K562 (cell line): Measurements from ENCODE around the gene WEE1. TPM values are rescaled to one million over a fixed set of nuclear protein-coding genes. Genes with fewer than 3 reads are reported as not detected.
A peak's percentile ranks its signal among the peaks of the same experiment; 100 is the strongest.

Source experiments
- ATF4 ChIP-seq: fragments of 450-650 bp; formaldehyde crosslinking; IDR thresholded peaks from 2 replicates; pipeline ENCODE4 v1.4.0; 2022; ENCODE audit warnings: mild to moderate bottlenecking, moderate library complexity
- BRD9 ChIP-seq: fragments of 450-650 bp; IDR thresholded peaks from 2 replicates; pipeline ENCODE4 v1.6.1; 2018; ENCODE audit warnings: low read depth; ENCODE audit not compliant: partially characterized antibody
- E2F6 ChIP-seq, 2 experiments: IDR thresholded peaks; 2 replicates each; pipeline ENCODE4 v1.6.1; 2011; ENCODE audit warnings: borderline replicate concordance in 1 of 2, control low read depth in 1 of 2, low read depth in 1 of 2, low read length in 1 of 2, mild to moderate bottlenecking in 1 of 2, mixed read lengths in 1 of 2, moderate library complexity in 1 of 2; ENCODE audit not compliant: insufficient read depth in 1 of 2, insufficient read length in 1 of 2, poor library complexity in 1 of 2, severe bottlenecking in 1 of 2; ENCODE audit errors: extremely low read depth in 1 of 2
- HNRNPH1 ChIP-seq: fragments of 200-400 bp; formaldehyde crosslinking; optimal IDR thresholded peaks from 2 replicates; pipeline ENCODE3; 2017; ENCODE audit warnings: low read depth, mild to moderate bottlenecking, low read length, moderate library complexity
- PPARD ChIP-seq: fragments of 250-450 bp; sonication (Bioruptor Pico); IDR thresholded peaks from 2 replicates; pipeline ENCODE4 v1.8.0; 2022; ENCODE audit warnings: inconsistent platforms, mild to moderate bottlenecking, moderate library complexity
- SMARCA5 ChIP-seq: fragments of 450-650 bp; IDR thresholded peaks from 2 replicates; pipeline ENCODE4 v1.6.1; 2016
- ZBTB1 ChIP-seq: sonication (generic); formaldehyde crosslinking; IDR thresholded peaks from 2 replicates; pipeline ENCODE4 v1.8.1; 2023; ENCODE audit warnings: missing genetic modification reagents, low read depth, mild to moderate bottlenecking, borderline replicate concordance
- ZKSCAN8 ChIP-seq: fragments of 200-800 bp; sonication (Bioruptor generic); IDR thresholded peaks from 2 replicates; pipeline ENCODE4 v1.6.1; 2016; ENCODE audit warnings: missing genetic modification characterization, missing compliant biosample characterization
- ZNF175 ChIP-seq: fragments of 200-800 bp; sonication (Bioruptor generic); IDR thresholded peaks from 2 replicates; pipeline ENCODE4 v1.6.1; 2016; ENCODE audit warnings: low read depth, mild to moderate bottlenecking, missing genetic modification characterization, missing compliant biosample characterization
- polyA plus RNA-seq, 8 experiments: library from polyadenylated mRNA; depleted of rRNA in 4 of 8; stranded (reverse) in 5 of 8; unstranded in 3 of 8; fragments of >200 nt; fragmentation: Nextera tagmentation in 2 of 8; fragmentation: Illumina TruSeq in 1 of 8; extraction: Ambion mirVana in 2 of 8; extraction: Trizol in 1 of 8; gene quantifications; 2 replicates each; pipeline versions ENCODE4 v1.2.1 to v1.2.3, GENCODE V29; 2011 to 2014; ENCODE audit warnings: inconsistent platforms in 1 of 8, missing spikeins in 1 of 8
- total RNA-seq, 7 experiments: library from RNA; depleted of rRNA in 6 of 7; stranded (reverse); fragments of >200 nt in 6 of 7; fragmentation: Illumina TruSeq in 2 of 7; extraction: Trizol in 2 of 7; gene quantifications; 2 replicates each; pipeline versions ENCODE4 v1.2.1 to v1.2.3, GENCODE V29; 2011 to 2021; ENCODE audit warnings: low replicate concordance in 1 of 7
- TF ChIP-seq, protein P1 (sequence below): sonication (generic); formaldehyde crosslinking; IDR thresholded peaks from 2 replicates; pipeline ENCODE4 v1.8.1; 2023; ENCODE audit warnings: missing genetic modification reagents, mild to moderate bottlenecking, borderline replicate concordance
- TF ChIP-seq, protein P2 (sequence below): fragments of 450-650 bp; IDR thresholded peaks from 2 replicates; pipeline ENCODE4 v1.6.1; 2017; ENCODE audit warnings: antibody characterized with exemption, mild to moderate bottlenecking
- TF ChIP-seq, protein P3 (sequence below): sonication (generic); formaldehyde crosslinking; IDR thresholded peaks from 2 replicates; pipeline ENCODE4 v1.8.0; 2022; ENCODE audit warnings: missing genetic modification reagents, mild to moderate bottlenecking, borderline replicate concordance

Gene WEE1
- total and polyA plus RNA-seq, 9 of the 15 experiments (the other 6 are each of a cell fraction or from before 2014, with no cell fraction given), result 21.9 to 99.0 (median 67.4) TPM

DNA sequence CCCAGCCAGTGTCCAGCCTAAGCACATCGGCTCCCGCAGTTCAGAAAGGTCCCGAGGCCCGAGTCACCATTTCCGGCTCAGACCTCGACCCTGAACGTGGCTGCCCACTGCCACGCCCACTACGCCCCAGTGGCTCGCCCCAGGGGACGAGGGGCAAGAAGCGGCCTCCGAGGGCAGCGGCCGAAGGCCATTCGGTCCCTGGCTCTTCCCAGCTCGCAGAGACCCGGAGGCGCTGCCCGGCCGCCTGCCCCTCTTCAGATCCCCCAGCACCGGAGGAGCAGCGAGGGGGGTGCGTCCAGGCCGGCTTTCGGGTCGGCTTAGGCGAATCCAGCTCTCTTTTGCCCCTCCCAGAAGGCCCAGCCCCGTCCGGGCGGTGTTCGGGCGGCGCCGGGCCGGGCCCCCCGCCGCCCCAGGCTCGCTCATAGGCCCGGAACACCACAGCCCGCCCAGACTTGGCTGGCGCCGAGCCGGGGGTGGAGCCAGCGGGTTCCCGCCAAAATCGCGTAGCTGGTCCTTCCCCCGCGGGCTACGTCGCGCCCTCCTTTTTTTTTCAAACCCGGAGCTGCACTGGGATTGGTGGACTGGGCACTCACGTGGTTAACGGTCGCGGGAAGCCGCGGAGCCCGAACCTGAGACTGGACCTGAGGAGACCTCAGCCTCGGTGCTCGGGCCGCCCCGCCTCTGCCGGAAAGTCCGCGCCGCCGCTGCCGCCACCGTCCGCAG lies at the start of gene WEE1 (continued):
- TF ChIP-seq, protein P1, sequence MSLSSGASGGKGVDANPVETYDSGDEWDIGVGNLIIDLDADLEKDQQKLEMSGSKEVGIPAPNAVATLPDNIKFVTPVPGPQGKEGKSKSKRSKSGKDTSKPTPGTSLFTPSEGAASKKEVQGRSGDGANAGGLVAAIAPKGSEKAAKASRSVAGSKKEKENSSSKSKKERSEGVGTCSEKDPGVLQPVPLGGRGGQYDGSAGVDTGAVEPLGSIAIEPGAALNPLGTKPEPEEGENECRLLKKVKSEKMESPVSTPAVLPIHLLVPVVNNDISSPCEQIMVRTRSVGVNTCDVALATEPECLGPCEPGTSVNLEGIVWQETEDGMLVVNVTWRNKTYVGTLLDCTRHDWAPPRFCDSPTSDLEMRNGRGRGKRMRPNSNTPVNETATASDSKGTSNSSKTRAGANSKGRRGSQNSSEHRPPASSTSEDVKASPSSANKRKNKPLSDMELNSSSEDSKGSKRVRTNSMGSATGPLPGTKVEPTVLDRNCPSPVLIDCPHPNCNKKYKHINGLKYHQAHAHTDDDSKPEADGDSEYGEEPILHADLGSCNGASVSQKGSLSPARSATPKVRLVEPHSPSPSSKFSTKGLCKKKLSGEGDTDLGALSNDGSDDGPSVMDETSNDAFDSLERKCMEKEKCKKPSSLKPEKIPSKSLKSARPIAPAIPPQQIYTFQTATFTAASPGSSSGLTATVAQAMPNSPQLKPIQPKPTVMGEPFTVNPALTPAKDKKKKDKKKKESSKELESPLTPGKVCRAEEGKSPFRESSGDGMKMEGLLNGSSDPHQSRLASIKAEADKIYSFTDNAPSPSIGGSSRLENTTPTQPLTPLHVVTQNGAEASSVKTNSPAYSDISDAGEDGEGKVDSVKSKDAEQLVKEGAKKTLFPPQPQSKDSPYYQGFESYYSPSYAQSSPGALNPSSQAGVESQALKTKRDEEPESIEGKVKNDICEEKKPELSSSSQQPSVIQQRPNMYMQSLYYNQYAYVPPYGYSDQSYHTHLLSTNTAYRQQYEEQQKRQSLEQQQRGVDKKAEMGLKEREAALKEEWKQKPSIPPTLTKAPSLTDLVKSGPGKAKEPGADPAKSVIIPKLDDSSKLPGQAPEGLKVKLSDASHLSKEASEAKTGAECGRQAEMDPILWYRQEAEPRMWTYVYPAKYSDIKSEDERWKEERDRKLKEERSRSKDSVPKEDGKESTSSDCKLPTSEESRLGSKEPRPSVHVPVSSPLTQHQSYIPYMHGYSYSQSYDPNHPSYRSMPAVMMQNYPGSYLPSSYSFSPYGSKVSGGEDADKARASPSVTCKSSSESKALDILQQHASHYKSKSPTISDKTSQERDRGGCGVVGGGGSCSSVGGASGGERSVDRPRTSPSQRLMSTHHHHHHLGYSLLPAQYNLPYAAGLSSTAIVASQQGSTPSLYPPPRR, result 0 out of 2 replicates have a peak, but pooled peaks have one; percentile 31
- no peak for TF ChIP-seq ZKSCAN8 (CRISPR knock-in tag)
- TF ChIP-seq SMARCA5, result no peak
- peak; percentile 76 to 85 for TF ChIP-seq E2F6 (IDR thresholded peaks at IDR 0.05; ENCODE audit: borderline replicate concordance in 1 of 2, extremely low read depth in 1 of 2, insufficient read depth in 1 of 2, insufficient read length in 1 of 2, low read depth in 1 of 2, low read length in 1 of 2, poor library complexity in 1 of 2, severe bottlenecking in 1 of 2)
- peak; percentile 38 for TF ChIP-seq BRD9
- TF ChIP-seq HNRNPH1, result no peak
- TF ChIP-seq, protein P2, sequence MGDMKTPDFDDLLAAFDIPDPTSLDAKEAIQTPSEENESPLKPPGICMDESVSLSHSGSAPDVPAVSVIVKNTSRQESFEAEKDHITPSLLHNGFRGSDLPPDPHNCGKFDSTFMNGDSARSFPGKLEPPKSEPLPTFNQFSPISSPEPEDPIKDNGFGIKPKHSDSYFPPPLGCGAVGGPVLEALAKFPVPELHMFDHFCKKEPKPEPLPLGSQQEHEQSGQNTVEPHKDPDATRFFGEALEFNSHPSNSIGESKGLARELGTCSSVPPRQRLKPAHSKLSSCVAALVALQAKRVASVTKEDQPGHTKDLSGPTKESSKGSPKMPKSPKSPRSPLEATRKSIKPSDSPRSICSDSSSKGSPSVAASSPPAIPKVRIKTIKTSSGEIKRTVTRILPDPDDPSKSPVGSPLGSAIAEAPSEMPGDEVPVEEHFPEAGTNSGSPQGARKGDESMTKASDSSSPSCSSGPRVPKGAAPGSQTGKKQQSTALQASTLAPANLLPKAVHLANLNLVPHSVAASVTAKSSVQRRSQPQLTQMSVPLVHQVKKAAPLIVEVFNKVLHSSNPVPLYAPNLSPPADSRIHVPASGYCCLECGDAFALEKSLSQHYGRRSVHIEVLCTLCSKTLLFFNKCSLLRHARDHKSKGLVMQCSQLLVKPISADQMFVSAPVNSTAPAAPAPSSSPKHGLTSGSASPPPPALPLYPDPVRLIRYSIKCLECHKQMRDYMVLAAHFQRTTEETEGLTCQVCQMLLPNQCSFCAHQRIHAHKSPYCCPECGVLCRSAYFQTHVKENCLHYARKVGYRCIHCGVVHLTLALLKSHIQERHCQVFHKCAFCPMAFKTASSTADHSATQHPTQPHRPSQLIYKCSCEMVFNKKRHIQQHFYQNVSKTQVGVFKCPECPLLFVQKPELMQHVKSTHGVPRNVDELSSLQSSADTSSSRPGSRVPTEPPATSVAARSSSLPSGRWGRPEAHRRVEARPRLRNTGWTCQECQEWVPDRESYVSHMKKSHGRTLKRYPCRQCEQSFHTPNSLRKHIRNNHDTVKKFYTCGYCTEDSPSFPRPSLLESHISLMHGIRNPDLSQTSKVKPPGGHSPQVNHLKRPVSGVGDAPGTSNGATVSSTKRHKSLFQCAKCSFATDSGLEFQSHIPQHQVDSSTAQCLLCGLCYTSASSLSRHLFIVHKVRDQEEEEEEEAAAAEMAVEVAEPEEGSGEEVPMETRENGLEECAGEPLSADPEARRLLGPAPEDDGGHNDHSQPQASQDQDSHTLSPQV, result peak; percentile 89
- TF ChIP-seq ATF4 (CRISPR knock-in tag), result no peak
- TF ChIP-seq ZNF175 (CRISPR knock-in tag), result 0 out of 2 replicates have a peak, but pooled peaks have one; percentile 3
- no peak for TF ChIP-seq PPARD (CRISPR knock-in tag)
- TF ChIP-seq, protein P3, sequence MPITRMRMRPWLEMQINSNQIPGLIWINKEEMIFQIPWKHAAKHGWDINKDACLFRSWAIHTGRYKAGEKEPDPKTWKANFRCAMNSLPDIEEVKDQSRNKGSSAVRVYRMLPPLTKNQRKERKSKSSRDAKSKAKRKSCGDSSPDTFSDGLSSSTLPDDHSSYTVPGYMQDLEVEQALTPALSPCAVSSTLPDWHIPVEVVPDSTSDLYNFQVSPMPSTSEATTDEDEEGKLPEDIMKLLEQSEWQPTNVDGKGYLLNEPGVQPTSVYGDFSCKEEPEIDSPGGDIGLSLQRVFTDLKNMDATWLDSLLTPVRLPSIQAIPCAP, result no peak
- peak; percentile 73; the same call in 1 of the 2 replicates for TF ChIP-seq ZBTB1 (CRISPR knock-in tag)
